Keratinocyte (primary cell): ENCODE results near the gene TRPM1.

Experiments used
- EZH2 ChIP-seq: IDR thresholded peaks from one replicate; pipeline ENCODE4 v1.6.1; 2012; ENCODE audit warnings: inconsistent platforms, mild to moderate bottlenecking, low read length, moderate library complexity
- TF ChIP-seq, protein P1 (sequence below), 3 experiments: IDR thresholded peaks in 1 of 3; conservative IDR thresholded peaks in 1 of 3; optimal IDR thresholded peaks in 1 of 3; 2 replicates in 2 of 3; 3 replicates in 1 of 3; pipeline versions ENCODE3 to v1.5.1; 2011; ENCODE audit warnings: low read length in 3 of 3, mild to moderate bottlenecking in 3 of 3, moderate library complexity in 2 of 3, control low read depth in 1 of 3, inconsistent platforms in 1 of 3; ENCODE audit not compliant: insufficient read depth in 2 of 3; ENCODE audit errors: extremely low read depth in 1 of 3

DNA sequence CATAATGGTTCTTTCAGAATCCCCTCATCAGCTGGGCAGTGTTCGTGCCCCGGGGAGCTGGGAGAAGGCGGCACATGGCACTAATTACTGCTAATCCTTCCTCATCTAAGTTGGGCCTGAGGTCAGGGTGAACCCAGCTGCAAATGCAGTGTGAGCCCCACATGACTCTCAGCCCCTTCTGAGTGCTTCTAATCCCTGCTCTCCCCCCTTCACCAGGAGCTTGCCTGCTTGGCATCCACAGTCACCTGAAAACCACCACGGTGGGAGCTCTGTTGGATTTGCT is 455 bp upstream of the TRPM1 start:
- TF ChIP-seq, protein P1, sequence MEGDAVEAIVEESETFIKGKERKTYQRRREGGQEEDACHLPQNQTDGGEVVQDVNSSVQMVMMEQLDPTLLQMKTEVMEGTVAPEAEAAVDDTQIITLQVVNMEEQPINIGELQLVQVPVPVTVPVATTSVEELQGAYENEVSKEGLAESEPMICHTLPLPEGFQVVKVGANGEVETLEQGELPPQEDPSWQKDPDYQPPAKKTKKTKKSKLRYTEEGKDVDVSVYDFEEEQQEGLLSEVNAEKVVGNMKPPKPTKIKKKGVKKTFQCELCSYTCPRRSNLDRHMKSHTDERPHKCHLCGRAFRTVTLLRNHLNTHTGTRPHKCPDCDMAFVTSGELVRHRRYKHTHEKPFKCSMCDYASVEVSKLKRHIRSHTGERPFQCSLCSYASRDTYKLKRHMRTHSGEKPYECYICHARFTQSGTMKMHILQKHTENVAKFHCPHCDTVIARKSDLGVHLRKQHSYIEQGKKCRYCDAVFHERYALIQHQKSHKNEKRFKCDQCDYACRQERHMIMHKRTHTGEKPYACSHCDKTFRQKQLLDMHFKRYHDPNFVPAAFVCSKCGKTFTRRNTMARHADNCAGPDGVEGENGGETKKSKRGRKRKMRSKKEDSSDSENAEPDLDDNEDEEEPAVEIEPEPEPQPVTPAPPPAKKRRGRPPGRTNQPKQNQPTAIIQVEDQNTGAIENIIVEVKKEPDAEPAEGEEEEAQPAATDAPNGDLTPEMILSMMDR (optimal IDR thresholded peaks at IDR 0.05 in 1 of 3, IDR thresholded peaks at IDR 0.05 in 1 of 3, conservative IDR thresholded peaks at IDR 0.05 in 1 of 3; ENCODE audit: extremely low read depth in 1 of 3, insufficient read depth in 2 of 3, low read length in 3 of 3): no peak
- TF ChIP-seq EZH2: no peak
